Dedifferentiated amniotic fluid mesenchymal stem cell (primary cell): Measurements from ENCODE around the gene PSME2.
A peak's percentile ranks its signal among the peaks of the same experiment; 100 is the strongest.

Experiments used
- DNase-seq: peaks from one replicate; pipeline ENCODE4 v3.0.0-alpha.2; 2016; ENCODE audit errors: extremely low spot score

PSME2 gene

DNA sequence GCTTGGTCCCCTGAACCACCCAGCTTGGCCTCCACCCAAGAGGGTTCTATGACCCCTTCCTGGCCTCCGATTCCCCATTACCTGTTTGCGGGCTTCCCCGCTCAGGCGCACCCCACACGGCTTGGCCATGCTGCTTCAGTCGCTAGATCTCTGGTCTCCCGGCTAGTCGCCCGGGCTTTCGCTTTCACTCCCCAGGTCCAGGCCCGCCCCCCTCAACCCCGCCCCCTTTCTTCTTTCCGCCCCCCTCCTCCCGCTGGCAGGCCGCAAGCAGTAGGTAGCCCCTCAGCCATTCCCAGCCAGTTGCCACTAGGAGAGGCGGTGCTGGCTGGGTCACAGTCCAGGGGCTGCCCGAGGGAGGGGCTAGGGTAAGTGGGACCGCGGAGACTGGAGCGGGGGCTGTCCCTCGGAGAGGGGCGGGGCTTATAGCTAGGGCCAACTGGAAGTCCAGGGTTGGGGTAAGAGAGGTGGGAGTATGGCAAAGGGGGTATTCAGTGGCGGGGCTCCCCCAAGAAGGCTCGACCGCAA, at the start of gene PSME2:
Gene PSME2 (minus strand): TSS at position 158 of the 525 bp plus-strand sequence. CDS start 29 bp downstream, at position 129.
- DNase-seq = peak; percentile 85

GRCh38 chr14:24195186-24196070, 49.0 kb upstream of the PSME2 start, which contains the start of gene TM9SF1:
Gene TM9SF1, minus strand, starts transcription at chr14:24195441. Its CDS starts 422 bp downstream, at chr14:24195019.
- DNase-seq = peak; percentile 62

DNA sequence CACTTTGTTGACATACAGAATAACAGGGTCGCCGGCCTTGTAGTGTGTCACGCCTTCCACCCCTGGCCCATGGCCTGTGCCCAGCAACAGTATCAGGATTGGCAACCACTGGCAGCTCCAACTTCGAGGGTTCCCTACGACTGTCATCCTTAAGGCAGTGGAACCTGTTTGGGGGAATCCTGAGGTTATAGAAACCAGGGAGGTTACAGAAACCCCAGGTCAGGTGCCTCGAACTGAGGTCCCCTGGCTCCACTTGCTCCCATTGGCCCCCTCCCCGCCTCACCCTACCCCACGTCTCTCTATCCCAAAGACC, 48.4 kb upstream of the PSME2 start:
- no peak for DNase-seq

DNA sequence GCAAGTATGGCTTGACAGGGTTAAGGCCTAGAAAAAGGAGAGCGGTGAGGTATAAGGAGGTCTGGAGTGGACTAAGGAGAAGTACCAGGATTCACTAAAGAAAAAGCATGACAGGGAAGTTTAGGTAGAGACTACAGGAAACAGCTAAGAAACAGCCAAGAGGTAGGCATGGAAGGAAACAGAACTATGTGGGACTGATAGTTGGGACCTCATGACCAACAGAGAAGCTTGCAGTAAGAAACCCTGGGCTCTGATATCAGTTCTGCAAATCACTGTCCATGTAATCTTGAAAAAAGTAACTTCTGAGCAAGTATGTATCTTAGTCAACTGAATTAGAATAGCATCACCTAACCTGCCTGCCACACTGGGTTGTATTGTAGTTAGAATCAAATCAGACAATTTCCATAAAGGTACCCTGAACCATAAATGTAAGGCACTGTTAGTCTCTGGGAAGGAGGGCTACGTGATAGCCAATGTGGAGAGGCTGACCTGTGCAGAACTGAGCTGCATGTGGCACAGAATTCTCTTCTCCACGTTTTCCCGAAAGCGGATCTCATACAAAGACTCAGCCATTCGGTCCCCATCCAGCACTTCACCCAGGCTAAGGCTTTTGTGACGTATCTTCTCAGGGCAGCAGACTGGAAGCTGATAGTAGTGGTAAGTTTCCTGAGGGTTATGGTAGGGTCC, 47.9 kb upstream of the PSME2 start:
- no peak for DNase-seq

GRCh38 chr14:24192933-24193332, 46.5 kb upstream of the PSME2 start:
- no peak for DNase-seq

GRCh38 chr14:24190416-24190815, 44.0 kb upstream of the PSME2 start:
- no peak for DNase-seq

GRCh38 chr14:24189460-24189859, 43.0 kb upstream of the PSME2 start:
- DNase-seq = no peak

DNA sequence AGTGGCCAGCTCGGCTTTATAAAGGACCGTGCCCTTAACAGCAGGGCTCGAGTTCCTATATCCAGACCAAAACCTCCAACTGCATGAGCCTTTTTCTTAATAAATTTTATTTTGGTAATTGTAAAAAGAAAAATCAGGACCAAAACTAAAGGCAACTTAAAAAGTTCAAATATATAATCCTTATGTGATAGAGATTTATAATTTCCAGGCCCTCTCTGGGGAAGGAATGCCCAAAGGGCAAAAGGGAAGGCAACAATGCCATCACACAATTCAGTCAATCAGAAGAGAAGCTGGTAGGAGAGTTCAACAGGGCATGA, 42.6 kb upstream of the PSME2 start:
- DNase-seq = no peak

DNA sequence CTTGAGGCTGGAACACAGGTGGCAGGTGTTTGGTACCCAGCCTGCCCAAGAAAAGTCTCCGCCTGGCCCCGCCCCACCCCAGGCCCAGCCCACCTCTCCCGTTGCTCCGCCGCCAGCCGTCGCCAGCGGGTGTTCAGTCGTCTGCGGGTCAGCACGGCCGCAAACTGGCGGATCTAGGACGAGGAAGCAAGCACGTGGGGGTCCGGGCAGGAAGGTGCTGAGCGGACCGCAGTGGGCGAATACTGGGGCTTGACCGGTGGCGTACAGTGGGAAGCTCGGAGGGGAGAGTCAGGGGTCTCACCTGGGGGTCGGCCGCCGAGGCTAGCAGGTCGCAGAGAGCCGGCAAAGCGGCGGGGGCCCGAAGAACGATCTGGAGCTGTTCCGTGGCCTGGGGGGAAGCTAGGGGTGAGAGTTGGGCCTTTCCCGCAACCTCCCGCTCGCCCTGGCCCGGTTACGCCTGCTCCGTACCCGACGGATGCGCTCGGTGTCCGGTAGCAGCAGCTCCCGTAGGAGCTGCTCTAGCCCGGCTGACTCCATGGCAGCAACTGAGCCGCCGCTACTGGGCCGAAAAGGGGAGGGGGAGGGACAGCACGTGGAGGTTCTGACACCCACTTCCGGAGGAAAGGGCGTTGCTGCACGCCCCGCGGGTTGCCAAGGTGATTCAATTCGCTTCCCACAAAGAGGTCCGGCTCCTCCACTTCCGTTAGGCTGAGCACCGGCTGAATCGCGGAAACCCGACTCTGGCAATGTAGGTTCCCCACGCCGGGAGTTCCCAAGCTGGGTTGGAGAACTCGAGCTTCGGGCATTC, 42.0 kb upstream of the PSME2 start, which contains the start of gene IPO4:
Gene IPO4 (minus strand): TSS at position 566 of the 808 bp plus-strand sequence. CDS start 29 bp downstream, at position 537.
- peak; percentile 99 for DNase-seq

DNA sequence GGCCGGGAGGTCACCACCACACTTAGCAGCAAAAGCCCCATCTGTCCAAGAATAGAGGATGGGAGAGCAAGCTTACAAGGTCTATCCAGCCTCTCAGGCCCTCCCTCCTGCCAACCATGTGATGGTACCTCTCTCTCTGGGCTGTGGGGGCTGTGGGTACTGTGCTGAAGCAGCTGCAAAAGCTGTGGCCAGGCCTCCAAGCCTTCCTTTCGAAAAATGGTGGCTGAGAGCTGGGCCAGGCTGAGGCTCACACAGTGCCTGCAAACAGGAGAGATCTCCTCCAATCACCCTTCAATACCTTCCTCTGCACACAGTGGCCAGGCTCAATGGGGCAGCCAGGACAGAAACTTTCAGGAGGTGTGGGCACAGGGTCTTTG, 41.1 kb upstream of the PSME2 start:
- no peak for DNase-seq

DNA sequence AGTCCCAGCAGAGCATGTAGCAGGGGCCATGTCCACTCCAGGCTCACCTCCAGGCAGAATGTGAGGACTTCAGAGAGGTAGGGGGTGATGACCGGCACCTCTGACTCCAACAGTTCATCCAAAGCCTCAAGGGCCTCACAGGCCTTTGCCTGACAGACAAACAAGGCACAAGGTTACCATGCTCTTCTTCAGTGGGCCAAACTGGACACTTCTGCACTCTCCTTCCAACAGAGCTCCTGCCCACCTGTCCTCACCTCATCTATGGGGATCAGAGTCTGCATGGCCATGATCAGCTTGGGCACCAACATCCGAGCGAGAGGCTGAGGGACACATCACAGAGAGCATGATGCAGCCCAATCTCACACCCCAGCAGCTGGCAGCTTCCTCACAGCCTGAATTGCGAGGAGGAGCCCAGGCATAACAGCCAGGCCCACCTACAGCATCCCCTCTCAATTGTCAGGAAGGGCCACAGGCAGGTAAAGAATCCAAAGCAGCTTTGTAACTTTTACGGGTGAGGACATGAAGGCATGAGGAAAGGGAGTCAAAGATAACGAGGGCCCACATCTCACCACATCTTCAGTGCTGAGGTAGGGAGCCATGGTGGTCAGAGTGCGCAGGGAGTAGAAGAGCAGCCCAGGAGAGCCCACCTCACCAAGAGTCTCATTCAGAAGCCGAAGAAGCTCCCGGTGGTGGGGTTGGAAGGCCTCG, 40.6 kb upstream of the PSME2 start:
- no peak for DNase-seq

DNA sequence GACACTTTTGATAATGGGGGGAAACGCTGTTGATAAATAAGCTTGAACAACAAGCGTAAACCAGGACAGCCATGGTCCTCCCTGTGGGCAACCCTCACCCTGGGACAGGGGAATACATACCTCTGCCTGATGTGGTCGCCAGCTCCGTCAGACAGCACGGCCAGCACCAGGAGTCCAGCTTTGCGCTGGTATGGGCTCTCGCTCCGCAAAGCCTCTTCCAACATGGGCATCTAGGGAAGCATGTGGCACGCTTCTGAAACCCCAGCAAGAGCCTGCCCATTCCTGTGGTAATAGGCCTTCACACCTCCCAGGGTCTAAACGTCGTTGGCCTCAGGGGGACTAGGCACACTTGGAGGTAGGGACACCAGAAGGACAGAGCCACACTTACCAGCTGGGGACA, 39.3 kb upstream of the PSME2 start:
- DNase-seq = no peak

DNA sequence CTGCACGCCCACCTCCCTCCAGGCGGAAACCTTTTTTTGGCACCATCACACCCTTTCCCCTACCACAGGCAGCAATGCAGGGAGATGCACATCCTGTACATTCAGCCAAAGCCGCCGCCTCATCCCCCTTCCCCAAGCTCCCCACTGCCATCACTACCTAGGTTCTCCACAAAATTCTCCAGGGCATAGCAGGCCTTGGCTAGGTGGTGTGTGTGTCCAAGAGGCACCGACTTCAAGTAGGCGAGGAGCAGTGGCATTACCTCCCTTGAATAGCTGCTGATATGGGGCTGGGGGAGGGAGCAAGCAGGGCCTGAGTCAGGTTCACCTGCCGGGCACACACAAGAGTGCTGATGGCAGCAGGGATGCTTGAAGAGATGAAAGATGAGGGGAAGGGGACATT, 38.6 kb upstream of the PSME2 start:
- DNase-seq = no peak

DNA sequence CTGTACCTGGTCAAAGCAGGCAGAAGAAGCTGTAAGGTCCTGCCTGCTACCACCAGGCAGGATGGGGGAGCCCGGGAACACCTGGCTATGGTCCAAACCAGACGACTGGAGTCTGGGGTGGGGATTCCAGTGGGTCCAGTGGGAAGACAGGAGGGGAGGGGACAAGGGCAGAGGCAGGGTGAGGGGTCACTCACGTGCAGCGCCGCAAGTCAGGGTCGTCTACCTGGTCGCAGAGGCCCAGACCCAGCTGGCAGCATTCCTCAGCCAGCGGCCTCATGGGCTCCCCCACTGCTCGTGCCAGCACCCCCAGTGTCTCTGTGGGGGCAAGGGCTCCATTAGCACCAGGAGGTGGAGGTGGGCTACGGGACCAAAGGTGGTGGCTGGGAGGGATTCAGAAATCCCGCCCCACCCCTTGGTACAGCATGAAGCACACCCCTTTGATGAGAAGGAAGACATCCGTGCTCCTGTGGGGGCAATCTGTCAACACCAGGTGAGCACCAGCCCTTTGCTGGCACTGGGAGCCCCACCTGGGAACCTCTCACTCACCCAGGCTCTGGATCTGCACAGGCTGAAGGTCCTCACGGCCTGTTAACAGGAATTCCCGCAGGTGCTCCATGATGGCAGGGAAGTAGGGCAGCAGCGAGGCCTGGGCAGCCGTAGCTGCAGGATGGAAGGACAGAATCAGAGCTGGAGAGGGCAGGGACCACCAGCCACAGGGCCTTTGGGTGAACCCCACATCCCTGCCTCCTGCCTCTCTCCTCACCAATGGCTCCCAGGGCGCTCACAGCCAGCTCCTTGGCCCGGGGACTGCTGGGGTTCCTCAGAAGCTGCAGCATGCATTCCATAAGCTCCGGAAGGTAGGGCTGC, 37.9 kb upstream of the PSME2 start:
- no peak for DNase-seq

DNA sequence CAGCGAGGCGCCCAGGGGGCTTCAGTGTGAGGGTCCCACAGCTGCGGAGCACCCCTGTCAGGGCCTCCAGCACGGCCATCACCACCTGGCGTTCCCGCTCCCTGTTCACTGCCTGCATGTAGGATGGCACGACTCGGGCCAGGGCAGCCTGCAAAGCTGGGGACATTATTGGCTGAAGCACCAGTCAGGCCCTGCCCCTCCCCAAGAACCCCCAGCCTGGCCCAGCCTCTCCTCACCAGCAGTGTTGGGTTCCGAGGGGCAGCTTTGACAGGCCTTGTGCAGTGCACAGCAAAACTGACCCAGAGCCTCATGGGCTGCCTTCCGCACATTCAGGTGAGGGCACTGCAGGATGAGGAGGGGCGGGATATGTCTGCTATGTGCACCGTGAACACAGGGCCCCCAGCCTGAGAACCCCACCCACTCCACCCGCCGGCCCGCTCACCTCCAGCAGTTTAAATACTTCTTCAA, 36.6 kb upstream of the PSME2 start:
- DNase-seq = no peak

- no peak for DNase-seq
Observed at GRCh38 chr14:24182110-24182882, 35.9 kb upstream of the PSME2 start.

- no peak for DNase-seq
Observed at GRCh38 chr14:24181371-24182077, 35.1 kb upstream of the PSME2 start.

DNA sequence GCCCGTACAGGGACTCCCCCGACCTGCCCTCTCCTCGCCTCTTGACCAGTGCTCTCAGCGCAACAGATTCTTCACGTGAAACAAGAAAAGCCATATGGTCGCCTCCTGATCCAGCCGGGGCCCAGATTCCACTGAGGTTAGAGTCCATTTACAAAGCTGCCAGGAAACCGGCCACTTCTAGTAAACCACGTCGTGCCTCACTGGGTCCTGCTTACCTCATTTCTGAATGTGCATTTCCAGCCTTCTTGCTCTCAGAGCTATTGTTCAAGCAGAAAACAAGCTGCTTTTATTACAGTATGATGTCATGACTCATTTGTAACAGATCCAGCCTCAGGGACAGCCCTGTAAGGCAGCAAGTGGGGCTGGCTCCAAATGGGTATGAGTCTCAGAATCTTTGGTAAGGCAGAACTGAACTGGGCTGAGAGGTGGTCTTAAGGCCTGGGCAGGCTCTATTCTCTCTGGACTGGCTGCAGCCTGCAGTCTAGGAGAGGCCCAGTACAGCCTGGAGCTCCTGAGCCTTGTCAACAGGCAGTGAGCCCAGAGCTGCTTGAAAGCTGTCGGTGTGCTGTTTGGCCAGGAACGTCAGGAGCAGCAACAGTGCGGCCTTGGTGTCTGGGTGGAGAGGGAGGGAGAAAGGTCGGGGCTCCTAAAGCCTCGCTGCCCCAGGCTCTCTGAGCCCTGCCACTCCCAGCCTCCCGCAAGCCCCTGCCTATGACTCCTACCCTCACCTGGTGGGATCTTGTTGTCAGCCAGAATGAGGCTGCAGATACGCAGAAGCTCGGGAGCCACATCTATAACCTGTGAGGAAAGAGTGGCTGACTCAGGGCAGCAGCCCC, 33.8 kb upstream of the PSME2 start:
- peak; percentile 23 for DNase-seq
